Activated T-helper 1 cell treated with Interleukin-2 at 50 U/mL for 16 hours (primary cell): ENCODE results near the gene OPRM1.
"Not testable (repeated sequence)": the region's sequence is repeated elsewhere in the genome, so short reads cannot be mapped to it uniquely, and the experiment has no call there.

Source experiments
- DNase-seq: peaks from one replicate; pipeline ENCODE4 v3.0.0-alpha.2; 2020; ENCODE audit warnings: low read depth

The OPRM1 gene

GRCh38 chr6:154209555-154209954 lies 170.5 kb downstream of the OPRM1 start:
- DNase-seq = no peak

DNA sequence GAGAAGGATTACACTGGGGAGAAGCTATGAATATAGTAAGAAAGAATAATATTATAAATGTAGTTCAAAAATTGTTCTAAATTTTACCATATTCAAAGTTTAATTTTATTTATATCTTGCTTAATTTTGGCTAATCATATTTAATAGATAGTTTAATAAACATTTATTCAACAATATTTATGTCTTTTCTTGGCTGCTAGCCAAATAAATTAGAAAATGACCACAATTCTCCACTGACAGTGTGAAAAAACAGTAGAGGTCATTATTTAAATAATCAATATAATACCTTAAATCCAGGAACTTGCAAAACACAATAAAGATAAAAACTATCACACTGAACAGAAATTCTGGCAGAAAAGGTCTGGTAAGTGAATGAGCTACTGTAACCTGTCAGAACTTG lies 171.6 kb downstream of the OPRM1 start:
- DNase-seq = no peak

- no peak for DNase-seq
Measured at GRCh38 chr6:154213782-154214181, 174.7 kb downstream of the OPRM1 start.

DNA sequence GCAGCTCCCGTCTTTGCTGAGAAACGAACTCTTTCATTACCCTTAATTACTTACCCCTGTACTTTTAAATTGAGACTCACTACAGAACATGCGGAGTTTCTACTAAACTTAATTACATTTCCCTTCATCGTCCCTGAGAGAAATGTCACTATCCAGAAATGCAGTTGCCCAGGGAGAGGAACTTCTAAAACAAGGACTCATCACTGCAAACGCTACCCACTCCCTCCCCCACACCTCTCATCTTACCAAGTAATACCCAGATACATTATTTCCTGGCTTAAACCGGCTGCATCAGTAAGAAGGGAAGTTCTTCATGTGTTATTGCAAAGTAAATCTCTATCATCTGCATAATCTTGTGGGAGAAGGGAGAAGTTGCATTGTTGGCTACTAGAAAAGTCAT lies 179.3 kb downstream of the OPRM1 start:
- no peak for DNase-seq

- no peak for DNase-seq
Measured at GRCh38 chr6:154218787-154219186, 179.7 kb downstream of the OPRM1 start.

DNA sequence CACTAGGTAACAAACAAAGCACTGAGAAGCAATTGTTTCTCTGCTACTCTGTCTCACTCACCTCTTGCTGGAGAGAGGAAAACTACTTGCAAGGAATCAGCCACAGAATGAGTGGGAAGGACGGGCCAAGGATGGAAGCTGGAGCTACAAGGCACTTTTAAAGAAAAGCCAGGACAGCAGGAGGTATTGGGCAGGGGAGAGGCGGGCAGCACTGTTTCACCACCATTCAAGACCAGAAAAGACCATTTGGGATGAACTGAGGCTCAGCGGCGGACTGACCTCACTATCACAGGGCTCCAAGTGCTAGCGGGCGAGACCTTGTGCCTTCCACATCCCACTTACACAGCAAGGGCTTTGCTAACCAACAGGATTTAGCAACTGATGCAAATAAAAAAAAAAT lies 180.2 kb downstream of the OPRM1 start:
- no peak for DNase-seq

GRCh38 chr6:154222716-154223115 lies 183.7 kb downstream of the OPRM1 start:
- DNase-seq = no peak

DNA sequence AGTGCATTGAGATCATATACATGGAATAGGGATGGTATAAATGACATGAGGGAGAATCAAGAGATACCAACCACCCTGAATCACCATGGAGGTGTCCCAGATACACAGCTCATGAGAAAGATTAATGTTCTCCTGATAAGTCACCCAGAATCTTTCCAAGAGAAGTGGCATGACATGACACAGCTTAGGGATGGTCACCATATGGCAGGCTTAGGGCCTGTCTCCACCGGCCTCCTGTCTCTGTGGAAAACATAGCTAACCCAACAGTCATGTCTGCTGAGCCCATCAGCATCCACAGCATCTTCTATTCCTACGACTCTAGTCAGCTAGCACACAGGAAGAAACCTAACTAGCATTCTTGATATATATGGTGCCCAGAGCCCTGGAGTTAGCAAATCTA lies 184.3 kb downstream of the OPRM1 start:
- DNase-seq = no peak

GRCh38 chr6:154226461-154226860 lies 187.4 kb downstream of the OPRM1 start:
- DNase-seq = no peak

GRCh38 chr6:154227862-154228520 lies 189.0 kb downstream of the OPRM1 start:
- no peak for DNase-seq

DNA sequence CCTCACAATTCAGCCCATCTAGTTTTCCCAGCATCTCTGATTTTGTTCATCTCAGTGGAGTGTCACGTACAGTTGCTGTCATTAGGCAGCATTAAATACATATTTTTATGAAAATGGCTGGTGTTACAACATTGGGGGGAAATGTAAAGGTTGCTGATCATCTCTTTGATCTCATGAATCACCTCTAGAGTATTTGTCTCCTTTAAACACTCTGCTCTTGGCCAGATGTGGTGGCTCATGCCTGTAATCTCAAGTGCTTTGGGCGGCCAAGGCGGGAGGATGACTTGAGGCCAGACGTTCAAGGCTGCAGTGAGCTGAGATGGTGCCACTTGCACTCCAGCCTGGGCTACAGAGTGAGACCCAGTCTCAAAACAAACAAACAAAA lies 189.5 kb downstream of the OPRM1 start:
- no peak for DNase-seq

DNA sequence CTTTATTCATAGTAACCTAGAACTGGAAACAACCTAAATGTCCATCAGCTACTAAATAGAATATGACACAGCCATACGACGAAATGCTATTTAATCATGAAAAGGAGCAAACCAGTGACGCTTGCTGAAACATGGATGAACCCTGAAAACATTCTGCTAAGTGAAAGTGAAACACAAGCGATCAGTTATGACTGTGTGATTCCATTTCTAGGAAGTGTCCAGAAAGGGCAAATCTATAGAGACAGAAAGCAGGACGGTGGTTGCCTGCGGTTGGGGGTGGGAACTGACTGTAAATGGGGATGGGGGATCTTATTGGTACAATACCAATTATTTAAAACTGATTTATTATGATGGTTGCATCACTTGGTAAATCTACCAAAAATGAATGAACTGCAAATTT lies 190.7 kb downstream of the OPRM1 start:
- DNase-seq = no peak

- no peak for DNase-seq
Measured at GRCh38 chr6:154230393-154230792, 191.4 kb downstream of the OPRM1 start.

GRCh38 chr6:154230910-154231595 lies 192.0 kb downstream of the OPRM1 start:
- DNase-seq = no peak

DNA sequence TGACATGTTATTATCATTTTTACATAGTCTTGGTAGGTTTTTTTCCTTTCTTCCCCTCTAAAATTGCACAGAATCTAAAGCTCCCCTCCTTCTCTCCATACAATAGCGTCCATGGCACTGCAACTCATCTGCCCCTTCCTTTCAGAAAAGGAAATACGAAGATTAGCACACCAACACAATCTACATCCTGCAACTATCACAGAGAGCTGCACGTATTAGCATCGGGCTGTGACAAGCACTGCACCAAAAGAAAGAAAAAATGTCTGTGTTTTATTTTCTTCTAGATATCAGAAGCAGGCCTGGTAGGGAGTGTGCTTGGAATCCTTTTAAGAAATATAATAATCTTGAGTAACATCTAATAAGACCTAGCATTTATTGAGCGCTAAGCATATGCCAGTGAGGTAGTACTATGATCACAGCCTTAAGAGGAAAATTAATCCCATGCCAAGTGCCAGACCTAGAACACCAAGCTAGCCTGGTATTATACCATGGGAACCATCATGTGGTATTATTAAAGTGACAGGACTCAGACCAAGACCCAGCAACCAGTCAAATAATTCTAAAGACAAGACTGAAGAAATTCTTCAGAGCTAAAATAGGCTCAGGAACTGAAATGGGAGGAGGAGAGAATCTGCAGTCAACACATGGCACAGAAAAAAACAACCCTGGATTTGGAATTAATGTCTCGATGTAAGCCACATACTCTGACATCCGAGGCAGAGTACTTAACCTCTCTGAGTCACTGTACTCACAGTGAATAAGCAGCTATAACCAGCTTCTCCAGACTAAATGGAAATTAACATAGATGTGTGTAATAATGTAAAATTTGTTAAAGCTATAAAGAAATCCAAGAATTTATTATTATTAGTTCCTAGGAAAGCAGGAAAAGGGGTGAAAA lies 193.2 kb downstream of the OPRM1 start:
- no peak for DNase-seq

DNA sequence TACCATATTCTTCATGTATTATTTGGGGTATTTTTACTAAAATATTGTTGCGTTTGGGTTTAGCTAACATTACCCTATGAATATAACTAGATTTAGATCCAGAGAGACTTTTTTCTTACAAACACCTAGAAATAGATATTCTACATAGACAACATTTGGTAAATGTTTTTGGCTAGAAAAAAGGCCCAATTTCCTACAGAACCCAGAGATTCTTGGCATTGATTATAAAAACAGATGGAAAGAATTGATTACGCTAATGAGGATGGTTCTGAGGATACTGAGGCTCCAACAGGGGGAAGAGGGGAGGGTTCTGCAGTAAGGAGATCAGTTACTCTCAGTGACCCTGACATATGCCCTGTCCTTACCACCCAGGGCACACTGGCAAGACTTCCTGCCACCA lies 194.3 kb downstream of the OPRM1 start:
- no peak for DNase-seq

GRCh38 chr6:154234019-154234772 lies 195.2 kb downstream of the OPRM1 start:
- no peak for DNase-seq

GRCh38 chr6:154236646-154237301 lies 197.7 kb downstream of the OPRM1 start:
- DNase-seq = no peak

- no peak for DNase-seq
Measured at GRCh38 chr6:154238831-154239230, 199.8 kb downstream of the OPRM1 start.

DNA sequence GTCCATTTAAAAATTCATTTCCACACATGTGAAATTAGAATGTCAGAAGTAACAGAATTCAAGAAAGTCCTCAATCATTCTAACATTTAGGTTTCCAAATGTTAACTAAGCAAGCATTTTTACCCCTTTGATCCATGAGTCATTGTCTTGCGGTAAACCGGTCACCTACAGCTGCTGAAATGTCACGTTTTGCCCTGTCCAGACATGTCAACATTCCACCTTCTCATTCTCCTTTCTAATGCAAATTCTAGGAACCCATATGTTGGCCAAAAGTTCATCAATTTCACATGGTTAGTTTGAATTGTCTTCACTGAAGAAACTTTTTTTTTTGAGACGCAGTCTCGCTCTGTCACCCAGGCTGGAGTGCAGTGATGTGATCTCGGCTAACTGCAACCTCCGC lies 200.4 kb downstream of the OPRM1 start:
- no peak for DNase-seq

DNA sequence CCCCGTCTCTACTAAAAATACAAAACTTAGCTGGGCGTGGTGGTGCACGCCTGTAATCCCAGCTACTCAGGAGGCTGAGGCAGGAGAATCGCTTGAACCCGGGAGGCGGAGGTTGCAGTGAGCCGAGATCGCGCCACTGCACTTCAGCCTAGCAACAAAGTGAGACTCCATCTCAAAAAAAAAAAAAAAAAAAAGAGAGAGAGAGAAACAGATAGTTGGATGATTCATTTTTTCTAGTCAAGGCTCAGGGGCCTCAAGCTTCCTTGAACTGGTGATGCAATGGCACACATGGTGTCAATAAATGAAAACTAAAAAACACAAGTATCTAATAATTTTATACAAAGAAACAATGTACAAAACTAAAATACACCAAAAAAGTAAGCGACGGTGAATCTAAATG lies 202.0 kb downstream of the OPRM1 start:
- DNase-seq = not testable (repeated sequence)

DNA sequence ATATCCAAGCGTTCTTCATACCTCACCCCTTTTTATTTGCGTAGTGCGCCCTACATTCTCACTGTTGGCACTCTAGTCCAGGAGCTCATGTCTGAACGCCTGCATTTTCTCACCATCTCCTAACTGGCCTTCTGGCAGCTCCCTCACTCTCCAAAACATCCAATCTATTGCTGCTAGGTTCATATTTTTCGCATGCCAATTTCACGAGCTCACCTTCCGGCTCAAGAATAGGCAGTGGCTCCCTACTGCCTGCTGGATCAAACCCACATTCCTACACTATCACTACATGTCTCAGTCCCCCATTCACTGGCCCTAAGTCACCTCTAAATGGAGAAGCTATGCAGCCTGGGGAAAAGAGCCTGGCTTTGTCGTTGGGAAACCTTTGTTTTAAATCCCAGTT lies 202.5 kb downstream of the OPRM1 start:
- no peak for DNase-seq
